Stomach (tissue), 9 donors: ENCODE data around the gene SELENOO. TPM values are rescaled to one million over a fixed set of nuclear protein-coding genes. Genes with fewer than 3 reads are reported as not detected.
"Not testable (repeated sequence)": the region's sequence is repeated elsewhere in the genome, so short reads cannot be mapped to it uniquely, and the experiment has no call there.

ENCODE experiments used
- DNase-seq, 2 donors: peaks; one replicate each; pipeline versions ENCODE4 v3.0.0 to v3.0.0-alpha.2; 2013 to 2019
- H3K27ac ChIP-seq, 5 donors: fragments of 200-600 bp in 4 of 5; sonication (generic) in 4 of 5; one replicate each; pipeline ENCODE4 v1.5.1; 2013 to 2019; ENCODE audit warnings: mild to moderate bottlenecking in 1 of 5, moderate library complexity in 1 of 5
- H3K27me3 ChIP-seq, 3 donors: fragments of 200-600 bp; sonication (generic); one replicate each; pipeline ENCODE4 v1.5.1; 2017 to 2019; ENCODE audit warnings: mixed run types in 1 of 3
- H3K36me3 ChIP-seq, 4 donors: fragments of 200-600 bp; sonication (generic); 1 replicate in 3 of 4; 2 replicates in 1 of 4; pipeline ENCODE4 v1.5.1; 2016 to 2019
- H3K4me1 ChIP-seq, 4 donors: fragments of 200-600 bp; sonication (generic); one replicate each; pipeline ENCODE4 v1.5.1; 2016 to 2019
- H3K4me3 ChIP-seq, 4 donors: fragments of 200-600 bp; sonication (generic) in 3 of 4; one replicate each; pipeline ENCODE4 v1.5.1; 2016 to 2019; ENCODE audit warnings: mild to moderate bottlenecking in 1 of 4
- H3K9me3 ChIP-seq, 4 donors: fragments of 200-600 bp; sonication (generic); one replicate each; pipeline ENCODE4 v1.5.1; 2016 to 2019
- EP300 ChIP-seq: sonication (generic); formaldehyde crosslinking; IDR thresholded peaks from one replicate; pipeline ENCODE4 v1.6.1; 2017; ENCODE audit warnings: antibody characterized with exemption
- POLR2A ChIP-seq, 4 donors: fragments of 450-650 bp; IDR thresholded peaks; one replicate each; pipeline ENCODE4 v1.6.1; 2016; ENCODE audit warnings: antibody characterized with exemption in 4 of 4, control low read depth in 2 of 4, mild to moderate bottlenecking in 1 of 4, moderate library complexity in 1 of 4
- POLR2AphosphoS5 ChIP-seq, 3 donors: sonication (generic); formaldehyde crosslinking; IDR thresholded peaks; one replicate each; pipeline ENCODE4 v1.6.1; 2016; ENCODE audit warnings: antibody characterized with exemption in 3 of 3
- WGBS, 5 donors: extraction: QIAGEN DNeasy Blood & Tissue Kit in 3 of 5; methylation state at CpG; one replicate each; pipeline versions ENCODE4 v1.1.5 to v1.1.7; 2013 to 2018; 5-methylcytosine and 5-hydroxymethylcytosine counted together
- intact Hi-C: fragments of 100-400 bp; cut with DNase I; formaldehyde crosslinking; loops from one replicate; pipeline ENCODE4 v1.15.1; 2023; ENCODE audit warnings: low total_unique reads
- polyA plus RNA-seq, 3 donors: library from polyadenylated mRNA; stranded (reverse); fragments of 200-250 nt; gene quantifications; one replicate each; pipeline ENCODE4 v1.2.3, GENCODE V29; 2013
- total RNA-seq, 5 donors: library from RNA; depleted of rRNA; stranded (reverse); fragments of >200 nt; gene quantifications; one replicate each; pipeline versions ENCODE4 v1.1.0 to v1.2.3, GENCODE V29; 2014 to 2016
- TF ChIP-seq, protein P1 (sequence below), 7 experiments: fragments of 450-650 bp in 4 of 7; fragments of 200-600 bp in 3 of 7; sonication (generic) in 3 of 7; IDR thresholded peaks; one replicate each; pipeline ENCODE4 v1.5.1; 2016 to 2019; ENCODE audit warnings: antibody characterized with exemption in 7 of 7, control low read depth in 2 of 7, mild to moderate bottlenecking in 1 of 7
- donor health status: healthy with polysubstance abuse.
- donor health status: Bipolar disorder and iron deficiency.
- donor health status: healthy.

The SELENOO gene
- total and polyA plus RNA-seq, 8 donors: 10.1 to 185 (median 35.3) TPM

DNA sequence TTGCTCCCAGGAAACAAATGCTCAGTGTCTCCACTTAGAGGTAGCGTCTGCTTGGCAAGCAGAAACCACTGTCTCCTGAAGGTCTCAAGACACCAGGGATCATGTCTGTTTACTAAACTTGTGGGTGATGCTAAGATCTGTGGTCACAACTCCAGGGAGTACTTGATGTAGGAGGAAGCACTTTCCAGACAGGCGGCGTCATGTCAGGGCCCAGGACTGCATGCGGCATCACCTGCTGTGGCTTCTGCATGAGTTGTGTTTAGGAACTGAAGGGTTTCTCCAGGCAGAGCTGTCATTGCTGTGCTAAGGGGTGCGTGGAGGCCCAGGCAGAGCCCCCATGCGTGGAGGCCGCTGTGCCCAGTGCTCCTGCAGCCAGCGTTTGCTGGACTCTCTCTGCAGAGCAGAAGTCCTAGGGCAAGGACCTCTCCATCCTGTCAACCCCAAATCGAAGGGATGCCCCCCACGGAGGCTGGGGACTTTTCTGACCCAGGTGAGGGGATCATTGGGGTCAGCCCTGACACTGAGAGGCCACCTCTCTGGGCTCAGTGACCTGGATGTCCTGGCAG, 38.3 kb upstream of the SELENOO start:
- WGBS, 5 donors: 86 to 88% (median 87%) methylated on average over 9 to 10 of the region's 10 CpGs
- Histone ChIP-seq H3K4me3 (no peak overlapping the region), H3K36me3 (no peaks in the 10 kb centered on the region), H3K27ac (no peak overlapping the region), H3K9me3 (no peaks in the 10 kb centered on the region), H3K27me3 (peaks cover 0 to 52% (median 0%) of the 10 kb centered on the region in 3 donors), H3K4me1 (no peaks in the 10 kb centered on the region)
- DNase-seq: no peak
- no peak for TF ChIP-seq POLR2AphosphoS5 (IDR thresholded peaks at IDR 0.05)
- no peak for TF ChIP-seq EP300
- TF ChIP-seq, protein P1, sequence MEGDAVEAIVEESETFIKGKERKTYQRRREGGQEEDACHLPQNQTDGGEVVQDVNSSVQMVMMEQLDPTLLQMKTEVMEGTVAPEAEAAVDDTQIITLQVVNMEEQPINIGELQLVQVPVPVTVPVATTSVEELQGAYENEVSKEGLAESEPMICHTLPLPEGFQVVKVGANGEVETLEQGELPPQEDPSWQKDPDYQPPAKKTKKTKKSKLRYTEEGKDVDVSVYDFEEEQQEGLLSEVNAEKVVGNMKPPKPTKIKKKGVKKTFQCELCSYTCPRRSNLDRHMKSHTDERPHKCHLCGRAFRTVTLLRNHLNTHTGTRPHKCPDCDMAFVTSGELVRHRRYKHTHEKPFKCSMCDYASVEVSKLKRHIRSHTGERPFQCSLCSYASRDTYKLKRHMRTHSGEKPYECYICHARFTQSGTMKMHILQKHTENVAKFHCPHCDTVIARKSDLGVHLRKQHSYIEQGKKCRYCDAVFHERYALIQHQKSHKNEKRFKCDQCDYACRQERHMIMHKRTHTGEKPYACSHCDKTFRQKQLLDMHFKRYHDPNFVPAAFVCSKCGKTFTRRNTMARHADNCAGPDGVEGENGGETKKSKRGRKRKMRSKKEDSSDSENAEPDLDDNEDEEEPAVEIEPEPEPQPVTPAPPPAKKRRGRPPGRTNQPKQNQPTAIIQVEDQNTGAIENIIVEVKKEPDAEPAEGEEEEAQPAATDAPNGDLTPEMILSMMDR (IDR thresholded peaks at IDR 0.05): no peak
- no peak for TF ChIP-seq POLR2A (IDR thresholded peaks at IDR 0.05)
- intact Hi-C loops: no loop called here

DNA sequence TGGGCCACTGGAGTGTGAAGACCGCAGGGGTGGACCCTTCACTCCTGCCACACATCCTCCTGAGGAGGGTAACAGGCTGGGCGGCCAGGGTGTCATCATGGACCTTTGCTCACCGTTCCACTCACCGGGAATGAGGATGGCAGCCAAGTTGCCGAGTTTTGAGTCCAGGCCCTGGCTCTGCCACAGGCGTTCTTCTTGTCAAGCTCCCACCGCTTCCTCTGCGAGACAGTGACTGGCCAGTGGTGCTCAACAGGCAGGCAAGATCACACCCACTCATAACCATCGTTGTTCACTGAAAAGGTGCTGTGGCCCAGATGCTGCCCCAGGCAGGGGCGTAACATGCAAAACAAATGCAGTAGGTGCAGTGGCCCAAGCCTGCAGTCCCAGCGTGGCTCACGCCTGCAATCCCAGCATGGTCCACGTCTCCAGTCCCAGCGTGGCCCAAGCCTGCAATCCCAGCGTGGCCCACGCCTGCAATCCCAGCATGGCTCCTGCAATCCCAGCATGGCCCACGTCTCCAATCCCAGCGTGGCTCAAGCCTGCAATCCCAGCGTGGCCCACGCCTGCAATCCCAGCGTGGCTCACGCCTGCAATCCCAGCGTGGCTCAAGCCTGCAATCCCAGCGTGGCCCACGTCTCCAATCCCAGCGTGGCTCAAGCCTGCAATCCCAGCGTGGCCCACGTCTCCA, 35.2 kb upstream of the SELENOO start:
- DNase-seq: no peak
- H3K27ac ChIP-seq: no peak overlapping the region
- H3K27me3 ChIP-seq: peaks cover 6 to 64% (median 14%) of the 10 kb centered on the region in 3 donors
- intact Hi-C loops: no loop called here
- TF ChIP-seq, protein P1 (IDR thresholded peaks at IDR 0.05): no peak
- TF ChIP-seq EP300 (no peak), POLR2A (IDR thresholded peaks at IDR 0.05) (no peak), POLR2AphosphoS5 (IDR thresholded peaks at IDR 0.05) (no peak)
- H3K9me3 ChIP-seq: no peaks in the 10 kb centered on the region
- 88 to 97% (median 95%) methylated on average over 14 to 28 of the region's 28 CpGs for WGBS, 5 donors
- no peak overlapping the region for H3K4me3 ChIP-seq
- H3K36me3 ChIP-seq: no peaks in the 10 kb centered on the region
- peaks cover 8 to 11% (median 9%) of the 10 kb centered on the region in 4 donors for H3K4me1 ChIP-seq

DNA sequence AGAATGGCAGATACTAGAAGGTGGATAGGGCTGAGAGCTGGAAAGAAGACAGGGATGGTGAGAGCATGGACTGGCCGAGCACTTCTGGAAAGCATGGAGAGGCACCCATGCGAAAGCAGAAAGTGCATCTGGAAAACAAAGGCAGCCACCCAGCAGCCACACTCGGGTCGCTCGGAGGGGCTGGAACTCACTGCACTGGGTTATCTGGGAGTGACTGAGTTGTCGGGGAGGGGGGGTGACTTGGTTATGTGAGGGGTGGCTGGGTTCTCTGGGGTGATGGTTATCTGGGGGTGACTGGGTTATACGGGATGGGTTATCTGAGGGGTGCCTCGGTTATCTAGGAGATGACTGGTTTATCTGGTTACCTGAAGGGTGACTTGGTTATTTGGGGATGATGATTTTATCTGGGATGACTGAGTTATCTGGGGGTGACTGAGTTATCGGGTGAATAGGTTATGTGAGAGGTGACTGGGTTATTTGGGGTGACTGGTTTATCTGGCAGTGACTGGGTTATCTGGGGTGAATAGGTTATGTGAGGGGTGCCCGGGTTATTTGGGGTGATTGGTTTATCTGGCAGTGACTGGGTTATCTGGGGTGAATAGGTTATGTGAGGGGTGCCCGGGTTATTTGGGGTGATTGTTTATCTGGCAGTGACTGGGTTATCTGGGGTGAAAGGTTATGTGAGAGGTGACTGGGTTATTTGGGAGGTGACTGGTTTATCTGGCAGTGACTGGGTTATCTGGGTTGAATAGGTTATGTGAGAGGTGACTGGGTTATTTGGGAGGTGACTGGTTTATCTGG, 32.9 kb upstream of the SELENOO start:
- WGBS, 5 donors: 35 to 51% (median 42%) methylated on average over 11 of the region's 11 CpGs
- H3K36me3 ChIP-seq: no peaks in the 10 kb centered on the region
- peaks cover 10 to 67% (median 28%) of the 10 kb centered on the region in 3 donors for H3K27me3 ChIP-seq
- H3K4me1 ChIP-seq: peaks cover 13 to 20% (median 18%) of the 10 kb centered on the region in 4 donors
- no peak for DNase-seq
- no peak overlapping the region for H3K27ac ChIP-seq
- no peak for TF ChIP-seq EP300
- no peak for TF ChIP-seq POLR2A (IDR thresholded peaks at IDR 0.05)
- TF ChIP-seq, protein P1 (IDR thresholded peaks at IDR 0.05): no peak
- no peak for TF ChIP-seq POLR2AphosphoS5 (IDR thresholded peaks at IDR 0.05)
- no peak overlapping the region for H3K4me3 ChIP-seq
- no peaks in the 10 kb centered on the region for H3K9me3 ChIP-seq
- intact Hi-C loops: no loop called here

DNA sequence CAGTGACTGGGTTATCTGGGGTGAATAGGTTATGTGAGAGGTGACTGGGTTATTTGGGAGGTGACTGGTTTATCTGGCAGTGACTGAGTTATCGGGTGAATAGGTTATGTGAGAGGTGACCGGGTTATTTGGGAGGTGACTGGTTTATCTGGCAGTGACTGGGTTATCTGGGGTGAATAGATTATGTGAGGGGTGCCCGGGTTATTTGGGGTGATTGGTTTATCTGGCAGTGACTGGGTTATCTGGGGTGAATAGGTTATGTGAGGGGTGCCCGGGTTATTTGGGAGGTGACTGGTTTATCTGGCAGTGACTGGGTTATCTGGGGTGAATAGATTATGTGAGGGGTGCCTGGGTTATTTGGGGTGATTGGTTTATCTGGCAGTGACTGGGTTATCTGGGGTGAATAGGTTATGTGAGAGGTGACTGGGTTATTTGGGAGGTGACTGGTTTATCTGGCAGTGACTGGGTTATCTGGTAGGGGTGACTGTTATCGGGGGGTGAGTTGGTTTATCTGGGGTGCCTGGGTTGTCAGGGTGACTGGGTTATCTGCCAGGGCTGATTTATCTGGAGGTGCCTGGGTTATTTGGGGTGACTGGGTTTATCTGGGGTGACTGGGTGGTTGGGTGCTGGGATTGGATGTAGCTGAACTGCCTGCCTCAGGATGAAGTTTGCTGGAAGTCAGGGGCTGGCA, 32.2 kb upstream of the SELENOO start:
- WGBS, 5 donors: 30 to 51% (median 42%) methylated on average over 5 of the region's 5 CpGs
- H3K4me3 ChIP-seq: not testable (repeated sequence)

More for the DNA sequence above, 32.2 kb upstream of the SELENOO start:
- H3K4me1 ChIP-seq: peaks cover 13 to 20% (median 18%) of the 10 kb centered on the region in 4 donors
- peaks cover 10 to 67% (median 28%) of the 10 kb centered on the region in 3 donors for H3K27me3 ChIP-seq
- H3K27ac ChIP-seq, H3K9me3 ChIP-seq, intact Hi-C loops, H3K36me3 ChIP-seq, DNase-seq: not testable (repeated sequence)
